Stimulated activated CD4-positive, alpha-beta T cell treated with anti-CD3 and anti-CD28 coated beads, Interleukin-15, amount 100 ng/mL, for 1 hour (primary cell): ENCODE measurements around the gene LIMS4.
"Not testable (repeated sequence)": the region's sequence is repeated elsewhere in the genome, so short reads cannot be mapped to it uniquely, and the experiment has no call there.

Source experiments
- DNase-seq, 2 donors: peaks; one replicate each; pipeline ENCODE4 v3.0.0-alpha.2; 2020; ENCODE audit warnings: low read depth in 1 of 2, low spot score in 1 of 2

LIMS4 gene

GRCh38 chr2:110450951-110451350 lies 21.7 kb downstream of the LIMS4 start:
- not testable (repeated sequence) for DNase-seq

- not testable (repeated sequence) for DNase-seq
Measured at GRCh38 chr2:110449127-110449947, 23.3 kb downstream of the LIMS4 start.

- not testable (repeated sequence) for DNase-seq
Measured at GRCh38 chr2:110446644-110447043, 26.0 kb downstream of the LIMS4 start.

GRCh38 chr2:110443305-110444005 lies 29.2 kb downstream of the LIMS4 start:
- DNase-seq: not testable (repeated sequence)

- DNase-seq: not testable (repeated sequence)
Measured at GRCh38 chr2:110441905-110442304, 30.7 kb downstream of the LIMS4 start.

- DNase-seq: not testable (repeated sequence)
Measured at GRCh38 chr2:110434565-110434964, 38.1 kb downstream of the LIMS4 start.

- not testable (repeated sequence) for DNase-seq
Measured at GRCh38 chr2:110425725-110426124, 46.9 kb downstream of the LIMS4 start.

- not testable (repeated sequence) for DNase-seq
Measured at GRCh38 chr2:110424421-110424820, 48.2 kb downstream of the LIMS4 start.

GRCh38 chr2:110423574-110423962 lies 49.0 kb downstream of the LIMS4 start:
- DNase-seq: not testable (repeated sequence)

- not testable (repeated sequence) for DNase-seq
Measured at GRCh38 chr2:110422852-110423573, 49.6 kb downstream of the LIMS4 start.

GRCh38 chr2:110420641-110421354 lies 51.8 kb downstream of the LIMS4 start:
- DNase-seq: not testable (repeated sequence)

- not testable (repeated sequence) for DNase-seq
Measured at GRCh38 chr2:110407142-110407541, 65.5 kb downstream of the LIMS4 start.

GRCh38 chr2:110404988-110405387 lies 67.6 kb downstream of the LIMS4 start:
- not testable (repeated sequence) for DNase-seq

- DNase-seq: not testable (repeated sequence)
Measured at GRCh38 chr2:110404246-110404645, 68.4 kb downstream of the LIMS4 start.

GRCh38 chr2:110401001-110401618 lies 71.5 kb downstream of the LIMS4 start:
- DNase-seq: not testable (repeated sequence)

- DNase-seq: not testable (repeated sequence)
Measured at GRCh38 chr2:110399378-110399777, 73.2 kb downstream of the LIMS4 start.

- DNase-seq: not testable (repeated sequence)
Measured at GRCh38 chr2:110395990-110396389, 76.6 kb downstream of the LIMS4 start.
